Measurements from ENCODE around the gene TAB3. TPM values are rescaled to one million over a fixed set of nuclear protein-coding genes. Genes with fewer than 3 reads are reported as not detected.

Gene TAB3
- total and polyA plus RNA-seq, 12 donors, result 7.0 to 44.6 (median 22.1) TPM

GRCh38 chrX:30887721-30888120 is 1.3 kb downstream of the TAB3 start:
- no peak overlapping the region for H3K27ac ChIP-seq
- no peak for DNase-seq
- no peaks in the 10 kb centered on the region for H3K9me3 ChIP-seq (replicated peaks in 1 of 3)
- H3K27me3 ChIP-seq, result no peaks in the 10 kb centered on the region
- intact Hi-C loops (cut with DNase I), result no loop called here
- H3K4me1 ChIP-seq (replicated peaks in 1 of 2), result peaks cover 0 to 9% of the 10 kb centered on the region in 2 donors
- peak overlapping the region in 1 of 4 donors; percentile 72 for H3K4me3 ChIP-seq
- TF ChIP-seq POLR2A (IDR thresholded peaks at IDR 0.05) (no peak), CTCF (IDR thresholded peaks at IDR 0.05) (no peak)
- H3K36me3 ChIP-seq (replicated peaks in 1 of 2), result no peaks in the 10 kb centered on the region
- 54 to 63% (median 61%) methylated on average over 4 of the region's 4 CpGs for WGBS, 4 donors

- no peaks in the 10 kb centered on the region for H3K36me3 ChIP-seq (replicated peaks in 1 of 2)
- no peaks in the 10 kb centered on the region for H3K27me3 ChIP-seq
- intact Hi-C loops (cut with DNase I), result no loop called here
- no peaks in the 10 kb centered on the region for H3K9me3 ChIP-seq (replicated peaks in 1 of 3)
- no peak overlapping the region for H3K4me3 ChIP-seq
- TF ChIP-seq POLR2A (IDR thresholded peaks at IDR 0.05) (no peak), CTCF (IDR thresholded peaks at IDR 0.05) (no peak)
- WGBS, 4 donors, result 71 to 79% (median 74%) methylated on average over 5 of the region's 5 CpGs
- DNase-seq, result no peak
- peaks cover 0 to 9% of the 10 kb centered on the region in 2 donors for H3K4me1 ChIP-seq (replicated peaks in 1 of 2)
- H3K27ac ChIP-seq, result no peak overlapping the region
These were observed 1.8 kb downstream of the TAB3 start for GRCh38 chrX:30887288-30887687.

- intact Hi-C loops (cut with DNase I), result no loop called here
- H3K4me1 ChIP-seq (replicated peaks in 1 of 2), result peaks cover 0 to 9% of the 10 kb centered on the region in 2 donors
- H3K27me3 ChIP-seq, result no peaks in the 10 kb centered on the region
- no peak for TF ChIP-seq POLR2A (IDR thresholded peaks at IDR 0.05)
- no peak for TF ChIP-seq CTCF (IDR thresholded peaks at IDR 0.05)
- H3K36me3 ChIP-seq (replicated peaks in 1 of 2), result no peaks in the 10 kb centered on the region
- DNase-seq, result no peak
- 68 to 92% (median 82%) methylated on average over 2 of the region's 2 CpGs for WGBS, 4 donors
- H3K9me3 ChIP-seq (replicated peaks in 1 of 3), result no peaks in the 10 kb centered on the region
- no peak overlapping the region for H3K4me3 ChIP-seq
- no peak overlapping the region for H3K27ac ChIP-seq
These were observed 3.9 kb downstream of the TAB3 start for GRCh38 chrX:30885136-30885535.

- Histone ChIP-seq H3K4me3 (no peak overlapping the region), H3K27ac (no peak overlapping the region), H3K4me1 (replicated peaks in 1 of 2) (peaks cover 0 to 15% of the 10 kb centered on the region in 2 donors), H3K9me3 (replicated peaks in 1 of 3) (no peaks in the 10 kb centered on the region), H3K27me3 (no peaks in the 10 kb centered on the region), H3K36me3 (replicated peaks in 1 of 2) (no peaks in the 10 kb centered on the region)
- intact Hi-C loops (cut with DNase I), result no loop called here
- DNase-seq, result no peak
- TF ChIP-seq CTCF (IDR thresholded peaks at IDR 0.05) (no peak), POLR2A (IDR thresholded peaks at IDR 0.05) (no peak)
- WGBS, 4 donors, result 64 to 80% (median 70%) methylated on average over 2 of the region's 2 CpGs
These were observed 5.9 kb downstream of the TAB3 start for GRCh38 chrX:30883138-30883537.

Measured in adrenal gland (tissue), 12 donors.